SU-DHL-6 (cell line): ENCODE data around the gene PDPN.
A peak's percentile ranks its signal among the peaks of the same experiment; 100 is the strongest.

ENCODE experiments used
- H2AFZ ChIP-seq: fragments of 200-600 bp; sonication (generic); 2 replicates; pipeline ENCODE4 v1.6.1; 2014; ENCODE audit warnings: low read depth, mild to moderate bottlenecking, moderate library complexity, mixed read lengths, antibody characterized with exemption, low read length; ENCODE audit not compliant: severe bottlenecking
- H3F3A ChIP-seq: fragments of 200-600 bp; shearing (Covaris generic); 2 replicates; pipeline ENCODE4 v1.6.0; 2016; ENCODE audit warnings: antibody characterized with exemption, mild to moderate bottlenecking; ENCODE audit not compliant: insufficient read depth
- H3K27ac ChIP-seq: fragments of 200-600 bp; sonication (generic); 2 replicates; pipeline ENCODE4 v1.5.1; 2016; ENCODE audit warnings: low read depth, mild to moderate bottlenecking, low read length, moderate library complexity, mixed read lengths
- H3K27me3 ChIP-seq: fragments of 200-600 bp; sonication (generic), shearing (Covaris generic); 2 replicates; pipeline ENCODE4 v1.6.0; 2014; ENCODE audit warnings: mild to moderate bottlenecking, low read length
- H3K36me3 ChIP-seq: fragments of 200-600 bp; sonication (generic); 2 replicates; pipeline ENCODE4 v1.6.1; 2014; ENCODE audit warnings: mild to moderate bottlenecking, low read length, mixed read lengths
- H3K4me2 ChIP-seq: fragments of 300-600, 200-600 bp; shearing (Covaris generic), sonication (generic); 2 replicates; pipeline ENCODE4 v1.6.0; 2014; ENCODE audit warnings: low read length, low read depth, mild to moderate bottlenecking; ENCODE audit not compliant: poor library complexity, severe bottlenecking
- H3K4me3 ChIP-seq: fragments of 200-600 bp; sonication (generic); 2 replicates; pipeline ENCODE4 v1.5.1; 2014; ENCODE audit warnings: antibody characterized with exemption, low read length, mild to moderate bottlenecking, mixed read lengths; ENCODE audit not compliant: insufficient read depth, poor library complexity, severe bottlenecking
- H3K79me2 ChIP-seq: fragments of 200-600 bp; sonication (generic); 2 replicates; pipeline ENCODE4 v1.6.1; 2014; ENCODE audit warnings: mild to moderate bottlenecking, low read length, moderate library complexity; ENCODE audit not compliant: insufficient read depth
- H3K9ac ChIP-seq: fragments of 200-600 bp; sonication (generic); 2 replicates; pipeline ENCODE4 v1.7.0; 2014; ENCODE audit warnings: mild to moderate bottlenecking, low read length
- H3K9me2 ChIP-seq: fragments of 200-600 bp; sonication (generic); replicated peaks from 2 replicates; pipeline ENCODE4 v1.6.1; 2014; ENCODE audit warnings: low read length; ENCODE audit not compliant: insufficient read depth
- H3K9me3 ChIP-seq: fragments of 200-600 bp; sonication (generic); 2 replicates; pipeline ENCODE4 v1.6.1; 2014; ENCODE audit warnings: low read length, mixed read lengths; ENCODE audit not compliant: insufficient read depth
- H4K20me1 ChIP-seq: fragments of 200-600 bp; sonication (generic); 2 replicates; pipeline ENCODE4 v1.6.1; 2014; ENCODE audit warnings: low read depth, mild to moderate bottlenecking, antibody characterized with exemption, low read length, moderate library complexity, mixed read lengths
- CTCF ChIP-seq: fragments of 200-600 bp; sonication (generic); IDR thresholded peaks from one replicate; pipeline ENCODE4 v1.5.1; 2017; ENCODE audit warnings: antibody characterized with exemption, mild to moderate bottlenecking, low read length, moderate library complexity; ENCODE audit not compliant: insufficient read depth, poor library complexity, severe bottlenecking
- EZH2phosphoT487 ChIP-seq: fragments of 200-600 bp; sonication (generic), shearing (Covaris generic); conservative IDR thresholded peaks from 2 replicates; pipeline ENCODE4 v1.6.1; 2018; ENCODE audit warnings: mild to moderate bottlenecking, antibody characterized with exemption, low read length, moderate library complexity, mixed read lengths

The PDPN gene

DNA sequence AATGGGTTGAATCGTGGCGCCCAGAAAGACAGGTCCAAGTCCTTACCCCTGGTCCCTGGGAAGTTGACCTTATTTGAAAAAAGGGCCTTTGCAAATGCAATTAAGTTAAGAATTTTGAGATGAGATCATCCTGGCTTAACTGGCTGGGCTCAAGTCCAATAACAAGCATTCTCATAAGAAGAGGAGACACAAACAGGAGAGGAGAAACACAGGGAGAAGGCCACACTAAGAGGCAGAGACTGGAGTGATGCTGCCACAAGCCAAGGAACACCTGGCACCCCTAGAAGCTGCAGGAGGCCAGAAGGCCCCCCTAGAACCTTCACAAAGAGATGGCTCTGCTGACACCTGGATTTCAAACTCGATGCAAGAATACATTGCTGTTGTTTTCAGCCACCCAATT, 44.6 kb downstream of the PDPN start:
- Histone ChIP-seq H3K27me3 (no peaks in the 10 kb centered on the region), H3K9ac (no peak overlapping the region)

GRCh38 chr1:13628711-13629110, 45.1 kb downstream of the PDPN start:
- Histone ChIP-seq H3K9me2 (no peaks in the 10 kb centered on the region), H3K79me2 (no peaks in the 10 kb centered on the region), H3K9ac (no peak overlapping the region), H3K4me2 (no peak overlapping the region), H4K20me1 (no peaks in the 10 kb centered on the region), H3K4me3 (no peak overlapping the region), H3F3A (no peaks in the 10 kb centered on the region), H3K9me3 (no peaks in the 10 kb centered on the region; the same call in 1 of the 2 replicates), H3K27ac (no peak overlapping the region), H2AFZ (no peak overlapping the region), H3K36me3 (no peaks in the 10 kb centered on the region), H3K27me3 (no peaks in the 10 kb centered on the region)
- TF ChIP-seq EZH2phosphoT487 (no peak), CTCF (no peak)

More for the DNA sequence above, 44.6 kb downstream of the PDPN start:
- Histone ChIP-seq H3K79me2 (no peaks in the 10 kb centered on the region), H3K27ac (no peak overlapping the region), H3K9me3 (no peaks in the 10 kb centered on the region), H3F3A (no peaks in the 10 kb centered on the region), H3K9me2 (no peaks in the 10 kb centered on the region), H3K4me3 (no peak overlapping the region), H3K4me2 (no peak overlapping the region), H3K36me3 (no peaks in the 10 kb centered on the region), H4K20me1 (no peaks in the 10 kb centered on the region), H2AFZ (no peak overlapping the region)
- TF ChIP-seq EZH2phosphoT487, result no peak
- no peak for TF ChIP-seq CTCF

DNA sequence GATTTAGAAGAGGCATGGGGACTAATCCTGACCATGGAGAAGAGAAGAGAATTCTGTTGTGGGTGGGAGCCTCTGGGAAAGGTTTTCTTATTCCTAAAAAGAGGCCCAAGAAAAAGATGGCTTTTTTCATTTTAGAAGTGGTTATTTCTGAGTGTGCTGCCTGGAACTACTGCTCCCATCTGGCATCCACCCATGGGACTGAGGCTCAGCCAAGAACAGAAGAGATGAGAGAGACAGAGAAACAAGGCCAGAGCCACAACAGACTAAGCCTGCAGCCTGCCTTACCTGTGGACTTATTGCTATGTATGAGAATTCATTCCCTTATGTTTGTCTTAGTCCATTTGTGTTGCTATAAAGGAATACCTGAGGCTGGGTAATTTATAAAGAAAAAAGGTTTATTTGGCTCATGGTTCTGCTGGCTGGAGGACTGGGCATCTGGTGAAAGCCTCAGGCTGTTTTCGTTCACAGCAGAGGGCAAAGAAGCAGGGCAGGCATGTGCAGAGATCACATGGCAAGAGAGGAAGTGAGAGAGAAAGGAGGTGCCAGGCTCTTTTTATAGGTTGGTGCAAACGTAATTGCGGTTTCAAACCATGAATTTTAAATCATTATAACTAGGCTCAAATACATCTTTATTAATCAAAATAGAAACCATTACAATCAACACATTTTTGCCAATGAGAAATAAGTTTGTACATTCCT, 58.8 kb downstream of the PDPN start:
- no peaks in the 10 kb centered on the region for H3K9me2 ChIP-seq
- peak overlapping the region; percentile 56 for H3K27ac ChIP-seq
- H3K27me3 ChIP-seq, result no peaks in the 10 kb centered on the region
- peak overlapping the region; percentile 17 for H3K4me3 ChIP-seq
- TF ChIP-seq CTCF (no peak), EZH2phosphoT487 (no peak)
- H3F3A ChIP-seq, result no peaks in the 10 kb centered on the region
- no peaks in the 10 kb centered on the region for H3K79me2 ChIP-seq
- no peaks in the 10 kb centered on the region for H4K20me1 ChIP-seq
- no peak overlapping the region for H2AFZ ChIP-seq
- peak overlapping the region; percentile 25; the same call in 1 of the 2 replicates for H3K9ac ChIP-seq
- no peaks in the 10 kb centered on the region for H3K36me3 ChIP-seq
- H3K4me2 ChIP-seq, result peak overlapping the region; percentile 46
- peaks cover 6% of the 10 kb centered on the region; the same call in 1 of the 2 replicates for H3K9me3 ChIP-seq
